HEK293 (cell line): ENCODE measurements around the gene CNPY2.

Experiments
- GLI2 ChIP-seq: fragments of 450-650 bp; formaldehyde crosslinking; IDR thresholded peaks from 2 replicates; pipeline ENCODE4; 2017; ENCODE audit warnings: missing biosample characterization, missing genetic modification characterization, low read depth, borderline replicate concordance
- KLF10 ChIP-seq: fragments of 450-650 bp; IDR thresholded peaks from 2 replicates; pipeline ENCODE4 v1.5.1; 2018; ENCODE audit warnings: missing biosample characterization, mild to moderate bottlenecking, missing genetic modification characterization
- KLF16 ChIP-seq: fragments of 450-650 bp; formaldehyde crosslinking; IDR thresholded peaks from 2 replicates; pipeline ENCODE4 v1.5.1; 2017; ENCODE audit warnings: missing biosample characterization, missing genetic modification characterization
- YY1 ChIP-seq: fragments of 450-650 bp; formaldehyde crosslinking; IDR thresholded peaks from 2 replicates; pipeline ENCODE4 v1.5.1; 2018; ENCODE audit warnings: missing biosample characterization, missing genetic modification characterization
- ZBTB17 ChIP-seq: fragments of 450-650 bp; formaldehyde crosslinking; IDR thresholded peaks from 2 replicates; pipeline ENCODE4 v1.5.1; 2016; ENCODE audit warnings: missing biosample characterization, missing genetic modification characterization
- ZBTB8A ChIP-seq: fragments of 450-650 bp; formaldehyde crosslinking; IDR thresholded peaks from 2 replicates; pipeline ENCODE4 v1.5.1; 2016; ENCODE audit warnings: missing biosample characterization, missing genetic modification characterization
- ZNF174 ChIP-seq: fragments of 450-650 bp; formaldehyde crosslinking; IDR thresholded peaks from 2 replicates; pipeline ENCODE4 v1.5.0; 2017; ENCODE audit warnings: missing biosample characterization, mild to moderate bottlenecking, missing genetic modification characterization
- ZNF274 ChIP-seq, 2 experiments: fragments of 200-500 bp in 1 of 2; fragments of 450-650 bp in 1 of 2; sonication (Bioruptor generic) in 1 of 2; formaldehyde crosslinking in 1 of 2; IDR thresholded peaks; 2 replicates each; pipeline versions ENCODE4 v1.5.1 to v1.6.1; 2014 to 2016; ENCODE audit warnings: borderline replicate concordance in 1 of 2, inconsistent platforms in 1 of 2, low read length in 1 of 2, missing biosample characterization in 1 of 2, missing genetic modification characterization in 1 of 2
- ZNF302 ChIP-seq: fragments of 450-650 bp; formaldehyde crosslinking; IDR thresholded peaks from 2 replicates; pipeline ENCODE4 v1.5.1; 2016; ENCODE audit warnings: missing biosample characterization, missing genetic modification characterization, low read depth
- TF ChIP-seq, protein P1 (sequence below): fragments of 450-650 bp; formaldehyde crosslinking; IDR thresholded peaks from 2 replicates; pipeline ENCODE4 v1.5.1; 2016; ENCODE audit warnings: missing biosample characterization, missing genetic modification characterization

DNA sequence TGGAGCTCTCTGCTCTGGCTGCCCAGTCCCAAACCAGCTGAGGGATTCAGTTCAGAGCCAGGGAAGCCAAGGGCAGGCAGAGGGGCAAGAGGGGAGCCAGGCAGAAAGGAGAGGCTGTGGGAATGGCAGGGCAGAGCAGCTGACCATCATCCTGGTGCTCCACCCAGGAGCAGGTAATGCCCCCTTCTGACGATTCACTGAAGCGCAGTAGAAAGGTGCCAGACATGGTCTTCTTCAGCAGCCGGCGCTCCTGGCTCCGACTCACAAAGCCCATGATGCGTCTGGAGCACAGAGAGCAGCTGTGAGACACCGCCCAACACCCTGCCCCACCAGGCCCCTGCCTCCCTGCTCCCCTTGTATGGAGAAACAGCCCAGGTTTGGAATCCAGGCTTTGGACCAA is 30.9 kb upstream of the CNPY2 start:
- TF ChIP-seq, protein P1, sequence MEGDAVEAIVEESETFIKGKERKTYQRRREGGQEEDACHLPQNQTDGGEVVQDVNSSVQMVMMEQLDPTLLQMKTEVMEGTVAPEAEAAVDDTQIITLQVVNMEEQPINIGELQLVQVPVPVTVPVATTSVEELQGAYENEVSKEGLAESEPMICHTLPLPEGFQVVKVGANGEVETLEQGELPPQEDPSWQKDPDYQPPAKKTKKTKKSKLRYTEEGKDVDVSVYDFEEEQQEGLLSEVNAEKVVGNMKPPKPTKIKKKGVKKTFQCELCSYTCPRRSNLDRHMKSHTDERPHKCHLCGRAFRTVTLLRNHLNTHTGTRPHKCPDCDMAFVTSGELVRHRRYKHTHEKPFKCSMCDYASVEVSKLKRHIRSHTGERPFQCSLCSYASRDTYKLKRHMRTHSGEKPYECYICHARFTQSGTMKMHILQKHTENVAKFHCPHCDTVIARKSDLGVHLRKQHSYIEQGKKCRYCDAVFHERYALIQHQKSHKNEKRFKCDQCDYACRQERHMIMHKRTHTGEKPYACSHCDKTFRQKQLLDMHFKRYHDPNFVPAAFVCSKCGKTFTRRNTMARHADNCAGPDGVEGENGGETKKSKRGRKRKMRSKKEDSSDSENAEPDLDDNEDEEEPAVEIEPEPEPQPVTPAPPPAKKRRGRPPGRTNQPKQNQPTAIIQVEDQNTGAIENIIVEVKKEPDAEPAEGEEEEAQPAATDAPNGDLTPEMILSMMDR (tag by site-specific recombination): no peak
- TF ChIP-seq ZNF302 (tag by site-specific recombination): no peak
- TF ChIP-seq KLF16 (tag by site-specific recombination): no peak
- no peak for TF ChIP-seq GLI2 (tag by site-specific recombination)
- TF ChIP-seq ZBTB8A (tag by site-specific recombination): no peak
- no peak for TF ChIP-seq ZNF274 (IDR thresholded peaks at IDR 0.05; ENCODE audit: low read length)
- no peak for TF ChIP-seq ZNF274 (tag by site-specific recombination; IDR thresholded peaks at IDR 0.05; ENCODE audit: borderline replicate concordance)
- TF ChIP-seq KLF10 (tag by site-specific recombination): no peak
- TF ChIP-seq ZNF174: no peak
- no peak for TF ChIP-seq YY1 (tag by site-specific recombination)
- no peak for TF ChIP-seq ZBTB17 (tag by site-specific recombination)
